Hepatocyte (in vitro differentiated cells): ENCODE results near the gene ASTN2.

Experiments
- EZH2 ChIP-seq: fragments of 200-600 bp; sonication (generic); IDR thresholded peaks from 2 replicates; pipeline ENCODE4 v1.6.1; 2016; ENCODE audit warnings: antibody characterized with exemption, mild to moderate bottlenecking, borderline replicate concordance
- TF ChIP-seq, protein P1 (sequence below): fragments of 200-600 bp; sonication (generic); IDR thresholded peaks from 2 replicates; pipeline ENCODE4 v1.5.1; 2016; ENCODE audit warnings: antibody characterized with exemption, mild to moderate bottlenecking; ENCODE audit not compliant: poor library complexity

DNA sequence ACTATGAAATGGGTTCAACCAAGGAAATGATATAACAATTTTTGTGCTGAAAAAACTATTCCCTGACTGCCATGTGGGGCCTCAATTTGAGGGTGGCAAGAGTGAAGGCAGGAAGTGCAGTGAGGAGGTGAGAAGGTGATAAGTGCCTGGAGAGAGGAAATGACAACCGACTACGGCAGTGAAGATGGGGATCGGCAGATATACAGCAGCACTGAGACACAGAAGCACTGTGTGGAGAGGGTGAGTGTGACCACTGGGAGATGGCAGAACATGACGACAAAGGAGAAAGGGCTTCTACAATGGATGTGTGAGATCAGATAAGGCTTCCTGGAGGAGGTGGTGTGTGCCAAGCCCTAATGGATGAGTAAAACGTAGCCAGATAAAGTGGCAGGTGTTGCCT, 456.0 kb downstream of the ASTN2 start:
- TF ChIP-seq, protein P1, sequence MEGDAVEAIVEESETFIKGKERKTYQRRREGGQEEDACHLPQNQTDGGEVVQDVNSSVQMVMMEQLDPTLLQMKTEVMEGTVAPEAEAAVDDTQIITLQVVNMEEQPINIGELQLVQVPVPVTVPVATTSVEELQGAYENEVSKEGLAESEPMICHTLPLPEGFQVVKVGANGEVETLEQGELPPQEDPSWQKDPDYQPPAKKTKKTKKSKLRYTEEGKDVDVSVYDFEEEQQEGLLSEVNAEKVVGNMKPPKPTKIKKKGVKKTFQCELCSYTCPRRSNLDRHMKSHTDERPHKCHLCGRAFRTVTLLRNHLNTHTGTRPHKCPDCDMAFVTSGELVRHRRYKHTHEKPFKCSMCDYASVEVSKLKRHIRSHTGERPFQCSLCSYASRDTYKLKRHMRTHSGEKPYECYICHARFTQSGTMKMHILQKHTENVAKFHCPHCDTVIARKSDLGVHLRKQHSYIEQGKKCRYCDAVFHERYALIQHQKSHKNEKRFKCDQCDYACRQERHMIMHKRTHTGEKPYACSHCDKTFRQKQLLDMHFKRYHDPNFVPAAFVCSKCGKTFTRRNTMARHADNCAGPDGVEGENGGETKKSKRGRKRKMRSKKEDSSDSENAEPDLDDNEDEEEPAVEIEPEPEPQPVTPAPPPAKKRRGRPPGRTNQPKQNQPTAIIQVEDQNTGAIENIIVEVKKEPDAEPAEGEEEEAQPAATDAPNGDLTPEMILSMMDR: no peak
- TF ChIP-seq EZH2: no peak
